Placental pericyte (primary cell): ENCODE measurements around the gene PROM2. TPM values are rescaled to one million over a fixed set of nuclear protein-coding genes. Genes with fewer than 3 reads are reported as not detected.

Experiments
- total RNA-seq: library from RNA; depleted of rRNA; stranded (reverse); fragments of >200 nt; gene quantifications from 2 replicates; pipeline ENCODE4 v1.2.3, GENCODE V29; 2012

Gene PROM2, protein sequence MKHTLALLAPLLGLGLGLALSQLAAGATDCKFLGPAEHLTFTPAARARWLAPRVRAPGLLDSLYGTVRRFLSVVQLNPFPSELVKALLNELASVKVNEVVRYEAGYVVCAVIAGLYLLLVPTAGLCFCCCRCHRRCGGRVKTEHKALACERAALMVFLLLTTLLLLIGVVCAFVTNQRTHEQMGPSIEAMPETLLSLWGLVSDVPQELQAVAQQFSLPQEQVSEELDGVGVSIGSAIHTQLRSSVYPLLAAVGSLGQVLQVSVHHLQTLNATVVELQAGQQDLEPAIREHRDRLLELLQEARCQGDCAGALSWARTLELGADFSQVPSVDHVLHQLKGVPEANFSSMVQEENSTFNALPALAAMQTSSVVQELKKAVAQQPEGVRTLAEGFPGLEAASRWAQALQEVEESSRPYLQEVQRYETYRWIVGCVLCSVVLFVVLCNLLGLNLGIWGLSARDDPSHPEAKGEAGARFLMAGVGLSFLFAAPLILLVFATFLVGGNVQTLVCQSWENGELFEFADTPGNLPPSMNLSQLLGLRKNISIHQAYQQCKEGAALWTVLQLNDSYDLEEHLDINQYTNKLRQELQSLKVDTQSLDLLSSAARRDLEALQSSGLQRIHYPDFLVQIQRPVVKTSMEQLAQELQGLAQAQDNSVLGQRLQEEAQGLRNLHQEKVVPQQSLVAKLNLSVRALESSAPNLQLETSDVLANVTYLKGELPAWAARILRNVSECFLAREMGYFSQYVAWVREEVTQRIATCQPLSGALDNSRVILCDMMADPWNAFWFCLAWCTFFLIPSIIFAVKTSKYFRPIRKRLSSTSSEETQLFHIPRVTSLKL
- total RNA-seq, result 0.22 and 0.72 TPM in 2 replicates

DNA sequence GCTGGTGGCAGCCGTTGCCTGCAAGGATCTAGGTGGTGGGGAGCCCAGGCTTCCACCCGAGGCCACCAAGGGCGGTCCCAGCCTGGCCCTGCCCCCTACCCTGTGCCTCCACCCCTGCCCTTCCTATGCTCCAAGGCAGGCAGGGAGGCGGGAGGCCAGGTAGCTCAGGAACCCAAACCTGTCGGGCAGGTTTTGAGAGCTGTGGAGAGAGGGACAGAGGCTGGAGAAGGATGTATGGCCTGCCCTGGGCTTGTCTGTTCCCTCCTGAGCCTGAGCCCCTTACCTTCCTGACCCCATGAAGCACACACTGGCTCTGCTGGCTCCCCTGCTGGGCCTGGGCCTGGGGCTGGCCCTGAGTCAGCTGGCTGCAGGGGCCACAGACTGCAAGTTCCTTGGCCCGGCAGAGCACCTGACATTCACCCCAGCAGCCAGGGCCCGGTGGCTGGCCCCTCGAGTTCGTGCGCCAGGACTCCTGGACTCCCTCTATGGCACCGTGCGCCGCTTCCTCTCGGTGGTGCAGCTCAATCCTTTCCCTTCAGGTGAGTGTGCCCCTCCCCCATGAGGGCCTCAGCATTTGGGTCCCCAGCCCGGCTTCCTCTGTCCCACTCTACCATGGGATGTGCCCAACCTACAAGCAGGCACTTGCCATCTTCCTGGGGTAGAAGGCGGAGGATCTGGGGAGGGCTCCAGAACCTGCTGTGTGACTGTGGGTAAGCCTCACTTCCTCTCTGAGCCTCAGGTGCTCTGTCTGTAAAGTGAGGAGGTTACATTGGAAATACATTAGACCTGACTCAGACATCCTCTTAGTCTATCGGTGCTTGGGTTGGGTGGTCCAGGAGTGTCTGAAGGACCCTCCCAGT is at the start of gene PROM2:
Gene PROM2, plus strand, starts transcription at position 159 of the 860 bp plus-strand sequence. Its CDS starts 137 bp downstream, at position 296.

DNA sequence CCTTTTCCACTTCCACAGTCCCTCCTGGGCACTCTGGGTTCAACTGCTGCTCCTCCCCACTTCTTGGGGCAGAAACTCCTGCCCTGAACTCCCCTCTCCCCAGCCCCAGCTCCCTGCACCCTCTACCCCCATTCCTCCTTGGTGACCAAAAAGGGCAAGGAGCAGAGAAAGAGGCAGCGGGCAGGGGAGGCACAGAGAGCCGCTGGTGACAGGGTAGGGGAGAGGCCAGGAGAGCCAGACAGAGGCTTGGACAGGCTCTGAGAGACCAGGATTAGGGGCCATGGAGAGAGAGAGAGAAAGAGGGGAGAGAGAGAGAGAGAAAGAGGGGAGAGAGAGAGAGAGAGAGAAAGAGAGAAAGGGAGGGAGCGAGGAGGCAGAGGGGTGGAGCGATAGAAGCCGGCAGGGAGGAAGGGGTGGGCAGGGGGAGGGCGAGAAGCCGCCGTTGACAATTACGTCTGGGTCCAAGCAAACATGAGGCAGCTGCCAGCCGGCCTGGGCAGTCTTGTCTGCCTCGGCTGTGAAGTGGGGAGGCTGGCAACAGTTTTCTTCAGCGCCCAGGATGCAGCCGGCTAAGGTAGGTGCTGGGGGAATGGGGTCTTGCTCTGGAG is 22.7 kb downstream of the PROM2 start, which contains the start of gene KCNIP3:
Gene KCNIP3, plus strand, starts transcription at position 468 of the 608 bp plus-strand sequence. Its CDS starts 92 bp downstream, at position 560.

Other genes with a start within 250 kb of the PROM2 start
- gene MAL, start 248.7 kb upstream of the PROM2 start, total RNA-seq, result not detected in 2 replicates
- gene MRPS5, start 152.6 kb upstream of the PROM2 start, total RNA-seq, result 33.5 and 37.0 TPM in 2 replicates
- 8.3 and 10.9 TPM in 2 replicates for gene ZNF514, start 114.6 kb upstream of the PROM2 start, total RNA-seq
- 5.7 and 6.1 TPM in 2 replicates for gene ZNF2, start 108.6 kb upstream of the PROM2 start, total RNA-seq
- 2.4 and 3.6 TPM in 2 replicates for gene ZNF892, start 66.9 kb upstream of the PROM2 start, total RNA-seq
- 0.57 and 0.88 TPM in 2 replicates for gene KCNIP3, start 22.9 kb downstream of the PROM2 start, total RNA-seq
- gene FAHD2A, start 128.3 kb downstream of the PROM2 start, total RNA-seq, result 24.6 and 25.8 TPM in 2 replicates
- gene TRIM43B, start 210.3 kb downstream of the PROM2 start, total RNA-seq, result not detected in 2 replicates